Measurements from ENCODE around the gene USP31.

The USP31 gene

DNA sequence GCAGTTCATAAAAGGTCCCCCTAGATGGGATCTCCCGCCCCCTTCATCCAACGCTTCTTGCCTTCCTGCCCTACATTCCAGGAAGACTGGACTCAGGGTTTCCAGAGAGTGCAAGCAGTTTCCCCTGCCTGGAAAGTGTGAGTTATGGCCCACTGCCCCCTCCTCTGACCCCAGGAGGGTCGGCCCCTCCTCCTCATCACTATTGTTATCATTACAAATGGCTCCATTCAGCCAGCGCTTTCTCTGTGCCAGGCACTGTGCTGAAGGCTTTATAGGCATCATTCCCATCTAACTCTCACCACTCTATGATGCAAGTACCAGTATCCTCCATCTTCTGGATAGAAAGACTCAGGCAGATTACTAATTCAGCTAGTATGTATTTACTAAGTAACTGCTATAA, 90.7 kb downstream of the USP31 start:
- no peak for DNase-seq

DNA sequence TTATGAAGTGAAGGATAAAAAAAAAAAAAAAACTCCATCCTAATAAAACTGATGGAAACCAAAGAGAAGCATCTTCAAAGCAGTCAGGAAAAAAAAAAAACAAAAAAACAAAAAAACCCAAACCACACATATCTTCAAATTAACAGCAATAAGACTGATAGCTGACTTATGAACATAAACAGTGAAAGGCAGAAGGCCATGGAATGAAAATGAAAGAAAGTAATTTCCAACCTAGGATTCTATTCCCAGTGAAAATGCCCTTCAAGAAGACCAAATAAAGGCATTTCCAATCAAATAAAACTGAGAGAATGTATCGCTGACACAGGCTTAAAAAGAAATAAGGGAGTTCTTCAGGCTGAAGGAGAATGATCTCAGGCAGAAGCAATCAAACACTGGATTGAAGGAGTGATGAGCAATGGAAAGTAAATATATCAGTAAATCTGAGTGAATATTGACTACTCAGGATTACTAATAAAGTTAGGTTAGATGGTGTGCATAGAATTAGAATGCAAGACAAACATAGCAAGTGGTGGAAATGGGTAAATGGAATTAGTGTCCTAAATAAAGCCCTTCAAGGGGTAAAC, 92.1 kb downstream of the USP31 start:
- DNase-seq = no peak

DNA sequence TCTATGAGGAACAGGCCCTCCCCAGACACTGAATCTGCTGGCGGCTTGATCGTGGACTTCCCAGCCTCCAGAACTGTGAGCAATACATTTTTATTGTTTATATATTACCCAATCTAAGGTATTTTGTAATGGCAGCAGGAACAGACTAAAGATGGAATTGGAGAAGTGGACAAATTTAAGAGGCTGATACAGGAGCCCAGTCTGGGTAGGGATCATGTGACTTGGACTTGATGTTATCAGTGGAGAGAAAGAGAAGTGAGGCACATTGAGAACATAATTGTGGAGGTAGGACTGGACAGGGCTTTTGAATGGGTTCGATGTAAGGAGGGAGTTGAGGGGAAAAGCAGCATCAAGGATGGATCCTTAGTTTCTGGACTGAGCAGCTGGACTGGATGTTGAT, 93.8 kb downstream of the USP31 start:
- DNase-seq = no peak

DNA sequence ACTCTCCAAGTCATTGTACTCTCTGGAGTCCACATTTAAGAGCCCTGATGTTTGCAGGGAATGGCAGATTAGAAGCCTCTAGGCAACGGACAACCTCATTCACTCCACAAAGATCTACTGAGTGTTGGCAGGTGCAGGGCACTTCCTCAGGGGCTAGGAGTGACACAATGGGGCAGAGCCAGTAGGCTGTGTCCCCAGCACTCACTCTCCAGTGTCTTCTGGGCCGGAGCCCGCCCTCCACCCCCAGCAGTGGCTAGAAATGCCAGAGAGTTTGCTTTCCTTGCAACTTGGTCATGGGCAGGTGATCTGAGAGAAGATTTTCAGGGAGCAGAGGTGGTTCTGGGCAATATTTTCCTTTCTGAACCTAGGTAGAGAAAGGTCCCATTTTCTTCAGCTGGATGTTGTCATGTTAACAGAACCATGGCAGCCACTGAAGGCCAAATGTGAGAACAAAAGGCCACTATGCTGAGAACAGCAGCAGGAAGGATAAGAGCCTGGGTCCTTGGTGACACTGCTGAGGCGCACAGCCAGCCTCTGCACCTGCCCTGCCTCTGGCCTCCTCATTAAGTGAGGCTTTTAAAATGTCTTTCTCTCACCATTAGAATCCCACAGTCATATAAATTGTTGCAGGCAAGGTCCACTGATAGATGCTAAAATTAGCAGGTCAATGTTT, 96.2 kb downstream of the USP31 start:
- no peak for DNase-seq

DNA sequence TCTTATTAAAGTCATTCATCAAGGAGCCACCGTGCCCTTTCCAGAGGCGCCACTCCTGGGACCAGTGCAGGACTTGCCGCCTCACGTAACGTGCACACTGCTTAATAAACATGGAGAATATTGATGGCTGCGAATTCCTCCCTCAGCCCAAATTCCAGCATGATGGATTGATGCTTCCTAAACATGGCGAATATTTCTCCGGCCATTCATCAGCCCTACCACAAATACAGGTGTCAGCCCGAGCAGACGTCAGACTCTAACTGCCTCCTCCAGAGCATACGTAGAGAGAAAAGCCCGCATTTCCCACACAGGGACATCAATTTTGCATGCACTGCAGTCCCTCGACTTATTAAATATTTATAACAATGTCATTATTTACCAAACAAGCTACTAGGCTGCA, 97.0 kb downstream of the USP31 start:
- no peak for DNase-seq

DNA sequence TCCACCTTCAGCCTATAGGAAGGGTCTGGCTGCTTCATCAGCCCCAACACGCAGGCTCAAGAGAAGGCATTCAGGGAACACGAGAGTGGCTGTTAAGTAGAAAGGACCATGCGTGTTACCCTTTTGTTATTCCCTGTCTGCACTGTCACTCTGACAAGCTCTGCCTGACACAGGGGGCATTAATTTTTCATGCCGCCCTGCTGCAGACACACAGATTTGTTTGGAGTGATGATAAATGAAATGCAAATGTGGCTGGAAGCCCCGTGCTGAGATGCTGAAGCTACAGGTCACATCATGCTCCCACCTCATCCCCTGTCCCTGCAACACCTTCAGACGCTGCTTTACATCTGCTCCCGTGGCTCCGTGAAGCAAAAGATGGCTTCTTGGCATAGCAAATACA, 97.7 kb downstream of the USP31 start:
- no peak for DNase-seq

DNA sequence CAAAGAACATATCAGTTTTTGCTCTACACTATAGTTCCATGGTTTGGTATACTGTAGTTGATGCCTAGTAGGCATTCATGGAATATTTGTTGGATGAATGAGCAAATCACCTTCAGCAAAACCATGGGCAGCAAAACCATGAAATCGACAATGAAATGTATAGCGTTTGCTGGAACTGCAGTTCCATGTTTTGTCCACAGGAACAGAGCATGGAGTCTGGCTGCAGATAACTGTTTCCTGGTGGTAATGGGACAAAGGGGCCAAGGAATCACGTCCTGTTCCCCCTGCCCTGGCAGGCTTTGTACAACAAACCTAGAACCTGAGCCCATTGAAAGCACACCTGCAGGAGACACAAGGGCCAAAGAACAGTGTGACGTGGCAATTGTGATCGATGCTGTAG, 101.1 kb downstream of the USP31 start:
- no peak for DNase-seq

DNA sequence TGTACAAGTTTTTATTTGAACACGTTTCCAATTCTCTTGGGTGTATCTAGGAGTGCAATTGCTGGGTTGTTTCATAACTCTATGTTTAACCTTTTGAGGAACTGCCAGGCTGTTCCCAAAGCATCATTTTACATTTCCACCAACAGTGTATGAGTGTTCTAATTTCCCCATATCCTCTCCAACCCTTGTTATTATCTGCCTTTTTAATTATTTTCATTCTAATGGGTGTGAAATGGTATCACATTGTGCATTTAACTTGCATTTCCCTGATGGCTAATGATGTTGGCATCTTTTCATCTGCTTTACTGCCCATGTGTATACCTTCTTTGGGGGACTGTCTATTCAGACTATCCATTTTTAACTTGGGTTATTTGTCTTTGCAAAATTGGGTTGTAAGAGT, 104.2 kb downstream of the USP31 start:
- DNase-seq = no peak

DNA sequence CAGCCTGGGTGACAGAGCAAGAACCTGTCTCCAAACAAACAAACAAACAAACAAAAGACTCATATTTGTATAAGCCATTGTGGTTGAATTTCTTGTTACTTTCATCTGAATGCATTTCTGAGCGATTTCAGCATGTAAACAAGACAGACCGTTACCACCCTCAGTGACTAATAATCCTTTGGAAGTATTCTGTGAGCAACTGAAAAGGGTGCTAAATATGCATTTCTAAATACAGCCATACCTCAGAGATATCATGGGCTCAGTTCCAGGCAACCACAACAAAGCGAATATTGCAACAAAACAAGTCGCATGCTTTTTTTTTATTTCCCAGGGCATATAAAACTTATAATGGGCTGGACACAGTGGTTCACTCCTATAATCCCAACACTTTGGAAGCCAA, 109.0 kb downstream of the USP31 start:
- DNase-seq = no peak

DNA sequence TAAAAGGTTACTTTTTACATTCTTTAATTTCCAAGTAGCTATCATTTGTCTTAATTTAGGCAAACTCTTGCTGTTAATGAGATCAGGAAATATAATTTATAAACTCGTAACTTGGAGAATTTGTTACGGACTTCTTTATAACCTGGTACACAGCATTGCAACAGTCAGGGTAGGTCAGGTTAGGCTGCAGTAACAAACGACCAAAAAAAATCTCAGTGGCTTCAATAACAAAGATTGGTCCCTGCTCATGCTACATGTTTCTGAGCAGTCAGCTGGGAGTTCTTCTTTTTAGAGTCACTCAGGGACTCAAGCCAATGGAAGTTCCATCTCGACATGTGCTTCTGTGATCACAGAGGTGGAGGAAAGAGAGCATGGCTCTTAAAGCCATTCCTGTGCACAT, 110.1 kb downstream of the USP31 start:
- DNase-seq = no peak

DNA sequence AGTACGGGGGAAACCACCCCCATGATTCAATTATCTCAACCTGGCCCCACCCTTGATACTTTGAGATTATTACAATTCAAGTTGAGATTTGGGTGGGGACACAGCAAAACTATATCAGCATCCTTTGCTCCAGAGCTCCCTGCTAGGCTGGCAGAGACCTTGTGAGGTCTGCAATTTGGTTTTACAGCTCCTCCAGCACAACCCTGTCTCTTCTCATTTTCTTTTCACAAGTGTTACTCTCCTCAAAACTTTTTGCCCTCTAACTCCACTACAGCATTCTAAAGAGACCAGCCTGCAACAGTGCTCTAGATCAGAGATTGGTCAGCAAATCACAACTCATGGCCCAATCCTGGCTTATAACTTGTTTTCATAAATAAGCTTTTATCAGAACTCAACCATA, 114.0 kb downstream of the USP31 start:
- no peak for DNase-seq

DNA sequence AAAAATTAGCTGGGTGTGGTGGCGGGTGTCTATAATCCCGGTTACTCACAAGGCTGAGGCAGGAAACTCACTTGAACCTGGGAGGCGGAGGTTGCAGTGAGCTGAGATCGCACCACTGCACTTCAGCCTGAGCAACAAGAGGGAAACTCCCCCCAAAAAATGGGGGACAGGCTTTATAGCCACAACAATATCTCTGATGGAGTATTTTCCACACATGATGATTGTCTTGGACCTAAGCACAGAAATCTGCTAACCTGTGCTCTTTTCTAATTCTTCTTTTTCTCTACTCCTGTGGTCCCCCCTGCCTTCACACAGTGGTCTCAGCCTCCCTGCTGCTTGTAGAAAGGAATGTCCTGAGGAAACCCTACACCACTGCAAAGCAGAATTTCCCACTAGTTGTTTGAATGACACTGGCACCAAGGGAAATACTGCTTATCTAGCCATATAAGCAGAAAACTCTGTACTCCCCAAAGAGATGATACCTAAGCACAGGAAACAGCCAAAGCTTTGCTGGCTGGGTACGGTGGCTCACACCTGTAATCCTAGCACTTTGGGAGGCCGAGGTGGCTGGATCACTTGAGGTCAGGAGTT, 117.6 kb downstream of the USP31 start:
- no peak for DNase-seq

DNA sequence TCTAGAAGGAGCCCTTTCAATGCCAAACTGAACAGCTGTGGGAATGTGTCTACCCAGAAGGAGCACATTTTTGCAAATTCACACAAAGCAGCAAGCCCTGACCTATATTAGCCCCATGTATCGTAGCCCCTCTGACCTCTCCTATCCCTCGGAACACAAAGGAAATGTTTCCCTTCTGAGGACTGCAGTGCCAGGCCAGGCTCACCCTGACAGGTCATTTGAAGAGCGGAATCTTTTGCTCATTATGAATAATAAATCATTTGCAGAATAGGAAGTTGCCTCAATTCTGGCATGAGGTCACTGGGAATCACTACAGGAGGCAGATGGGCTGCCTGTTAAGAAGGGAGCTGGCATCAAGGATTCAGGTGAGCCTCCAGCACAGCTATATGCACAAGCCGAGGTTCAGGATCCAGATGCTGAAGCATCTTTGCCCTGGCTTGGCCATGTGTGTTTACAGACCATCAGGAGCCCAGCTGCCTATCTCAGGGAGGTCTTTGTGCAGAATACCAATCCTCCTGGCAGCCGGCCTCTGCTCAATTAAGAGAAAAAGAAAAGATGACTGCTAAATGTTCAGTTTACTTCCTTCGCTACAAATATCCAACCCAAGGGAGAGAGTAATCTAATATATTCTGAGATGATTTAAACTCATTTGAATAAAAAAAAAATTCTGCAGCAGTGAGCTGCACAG, 119.4 kb downstream of the USP31 start:
- no peak for DNase-seq

DNA sequence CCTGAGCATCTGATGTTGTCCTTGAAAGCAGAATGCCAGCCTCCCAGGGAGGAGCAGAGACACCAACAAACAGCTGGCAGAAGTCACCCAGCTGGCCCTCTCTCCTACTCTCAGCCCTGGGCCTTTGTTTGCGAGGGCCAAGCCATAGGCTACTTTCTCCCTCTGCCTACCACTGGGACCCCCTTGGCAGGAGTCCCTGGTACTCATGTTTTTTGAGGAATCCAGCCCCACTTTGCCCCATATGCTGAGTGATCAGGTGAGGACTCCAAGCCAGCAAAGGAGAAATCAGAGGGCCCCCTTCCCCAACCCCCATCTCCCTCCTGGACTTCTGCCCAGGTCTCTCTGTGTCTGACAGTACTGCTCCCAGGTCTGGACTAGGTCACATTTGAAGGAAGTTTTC, 121.9 kb downstream of the USP31 start:
- no peak for DNase-seq

DNA sequence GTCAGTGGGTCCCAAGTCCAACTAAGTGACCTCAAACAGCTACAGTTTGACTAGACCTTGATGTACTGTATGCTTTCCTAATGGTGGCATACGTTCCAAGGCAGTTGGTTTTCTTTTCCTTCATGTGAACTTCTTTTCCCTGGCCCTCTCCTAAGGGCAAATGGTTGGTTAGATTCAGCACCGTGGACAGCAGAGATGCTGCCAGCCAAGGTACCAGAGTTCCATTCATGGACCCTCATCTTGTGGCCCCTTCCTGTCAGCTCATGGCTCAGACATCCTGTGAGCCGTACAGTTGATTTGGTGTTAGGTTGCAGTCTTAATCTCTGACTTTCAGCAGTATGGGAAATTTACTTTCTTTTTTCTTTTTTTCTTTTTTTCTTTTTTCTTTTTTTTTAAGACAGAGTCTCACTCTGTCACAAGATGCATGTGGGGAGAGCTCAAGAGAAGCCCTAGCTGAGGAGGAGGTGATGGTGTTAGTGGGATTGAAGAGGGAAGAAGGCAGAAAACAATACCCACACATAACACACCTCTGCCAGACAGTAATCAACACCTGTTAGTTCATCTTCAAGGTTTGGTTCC, 122.4 kb downstream of the USP31 start:
- no peak for DNase-seq

DNA sequence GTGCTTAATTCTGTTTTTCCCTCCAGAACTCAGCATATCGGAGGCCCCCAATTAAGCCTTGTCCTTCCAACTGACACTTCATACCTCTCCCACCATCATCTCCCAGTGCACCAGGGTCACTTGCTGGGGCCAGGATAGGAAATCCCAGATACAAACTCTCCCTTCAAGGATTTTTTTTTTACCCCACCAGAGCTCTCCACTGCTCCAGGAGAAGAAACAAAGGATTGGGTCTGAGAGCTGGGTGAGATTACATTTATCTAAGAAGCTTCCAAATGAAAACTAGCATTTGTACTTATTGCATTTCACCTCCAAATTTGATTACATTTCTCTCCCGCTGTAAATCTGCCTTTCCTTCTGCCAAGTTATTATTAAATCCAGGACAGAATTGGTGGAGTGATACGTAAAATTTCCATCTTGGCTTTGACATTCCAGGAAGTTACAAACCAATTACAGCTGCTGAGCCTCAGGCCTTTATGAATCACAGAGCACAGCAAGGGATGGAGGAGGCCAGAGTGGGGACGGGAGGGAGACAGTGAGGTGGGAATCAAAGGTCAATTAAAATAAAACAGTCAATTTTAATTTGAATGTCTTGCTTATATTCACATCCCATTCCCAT, 123.5 kb downstream of the USP31 start:
- DNase-seq = no peak

DNA sequence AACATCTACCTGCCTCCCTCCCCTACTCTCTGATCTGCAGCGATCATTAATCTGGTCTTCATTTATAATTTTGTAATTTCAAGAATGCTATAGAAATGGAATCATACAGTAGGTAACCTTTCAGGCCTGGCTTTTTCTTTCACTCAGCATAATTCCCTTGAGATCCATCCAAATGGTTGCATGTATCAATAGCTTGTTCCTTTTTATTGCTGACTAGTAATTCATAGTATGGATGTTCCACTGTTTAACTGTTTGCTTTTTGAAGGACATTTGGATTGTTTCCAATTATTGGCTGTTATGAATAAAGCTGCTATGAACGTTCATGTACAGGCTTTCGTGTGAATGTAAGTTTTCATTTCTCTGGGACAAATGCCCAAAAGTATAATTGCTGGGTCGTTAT, 125.2 kb downstream of the USP31 start:
- DNase-seq = no peak

DNA sequence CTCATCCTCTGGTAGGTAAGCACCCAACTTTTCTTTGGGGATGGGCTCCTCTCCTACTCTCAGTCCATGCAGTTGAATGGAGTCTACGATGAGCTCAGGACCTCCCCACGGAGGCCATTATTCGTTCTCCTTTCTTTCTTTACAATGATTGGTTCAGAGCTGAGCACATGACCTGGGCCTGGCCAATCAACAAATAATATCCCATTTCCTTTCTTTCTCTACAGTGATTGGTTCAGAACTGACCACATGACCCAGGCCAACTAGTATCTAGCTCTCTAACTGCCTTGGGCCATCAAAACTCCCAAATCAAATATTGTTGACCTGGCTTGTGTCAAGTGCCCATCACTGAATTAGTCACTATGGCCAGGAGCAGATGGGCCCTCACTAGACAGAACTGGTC, 129.2 kb downstream of the USP31 start:
- no peak for DNase-seq

DNA sequence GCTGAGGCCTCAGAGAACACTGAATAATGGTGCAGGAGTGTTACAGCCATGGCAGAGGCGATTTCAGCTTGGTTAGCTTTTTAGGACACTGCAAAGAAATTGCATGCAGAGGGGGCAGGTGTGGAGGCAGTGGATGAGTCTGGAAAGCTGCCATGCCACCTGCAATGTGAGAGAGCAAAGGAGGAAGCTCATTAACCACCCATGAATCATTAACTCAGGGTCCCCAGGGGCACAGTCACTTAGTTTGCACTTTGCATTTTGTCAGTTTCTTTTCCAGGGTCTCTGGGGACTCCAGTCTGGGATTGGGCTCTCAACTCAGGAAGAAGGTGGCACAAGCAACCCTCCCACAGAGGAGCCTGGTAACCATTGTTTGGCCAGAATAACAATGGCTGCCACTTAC, 132.9 kb downstream of the USP31 start:
- DNase-seq = no peak

DNA sequence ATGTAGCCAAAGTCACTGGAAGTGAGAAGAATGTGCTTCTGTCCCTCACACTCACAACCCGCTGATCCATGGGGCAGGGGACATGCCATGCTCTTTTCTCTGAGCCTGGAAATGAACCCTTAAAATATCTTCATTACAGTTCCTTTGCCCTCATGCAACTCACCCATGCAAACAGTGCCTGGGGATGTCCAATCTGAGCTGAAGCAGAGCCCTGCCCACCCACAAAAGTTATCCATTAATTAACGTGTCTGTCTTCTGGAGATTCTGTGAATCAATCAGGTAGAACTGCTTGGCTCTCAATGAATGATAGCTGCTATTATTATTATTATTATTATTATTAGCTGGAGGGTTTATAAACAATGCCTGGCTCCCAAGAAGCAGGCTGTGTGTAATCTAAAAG, 133.7 kb downstream of the USP31 start:
- DNase-seq = no peak

DNA sequence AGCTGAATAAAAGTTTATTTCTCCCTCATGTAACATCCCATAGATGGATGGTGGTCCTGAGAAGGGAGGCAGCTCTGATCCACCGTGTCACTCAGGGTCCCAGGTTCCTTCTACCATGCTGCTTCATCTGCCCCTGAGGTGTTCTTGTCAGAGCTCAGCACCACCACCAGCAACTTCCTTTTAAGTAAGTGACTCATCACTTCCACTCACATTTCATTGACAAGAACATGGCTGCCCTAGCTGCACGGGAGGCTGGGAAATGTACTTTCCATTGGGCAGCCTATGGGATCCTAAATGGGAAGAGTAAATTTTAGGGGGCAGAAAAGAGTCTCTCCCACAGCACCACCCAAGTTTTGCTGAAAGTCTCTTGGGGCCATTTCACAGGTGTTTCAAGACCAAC, 134.7 kb downstream of the USP31 start:
- DNase-seq = no peak
